Activated B cell treated with CpG ODN at 0.5 μM for 24 hours (primary cell): ENCODE results near the gene ALLC. TPM values are rescaled to one million over a fixed set of nuclear protein-coding genes. Genes with fewer than 3 reads are reported as not detected.
"Not testable (repeated sequence)": the region's sequence is repeated elsewhere in the genome, so short reads cannot be mapped to it uniquely, and the experiment has no call there.

Experiments
- ATAC-seq: fragments of 200-7000 bp; cut with Tn5 transposase; one replicate; pipeline ENCODE4 v1.10.0; 2021; ENCODE audit warnings: low read depth, mild to moderate bottlenecking, moderate library complexity
- CTCF ChIA-PET: fragments of 350-600 bp; sonication (Branson Sonifier 250); formaldehyde crosslinking; loops from one replicate; lab custom pipeline; 2021; ENCODE audit warnings: antibody characterized with exemption; lab: Charles Lee
- POLR2A ChIA-PET: fragments of 350-600 bp; sonication (Branson Sonifier 250); formaldehyde crosslinking; loops from one replicate; lab custom pipeline; 2021; ENCODE audit warnings: antibody characterized with exemption; lab: Charles Lee
- DNase-seq: peaks from one replicate; pipeline ENCODE4 v3.0.0; 2022
- H3K27ac Mint-ChIP-seq: one replicate; pipeline ENCODE4 v1.8.0; 2020; ENCODE audit warnings: mixed read lengths
- H3K27me3 Mint-ChIP-seq: one replicate; pipeline ENCODE4 v1.8.0; 2021; ENCODE audit warnings: mixed read lengths
- H3K36me3 Mint-ChIP-seq: one replicate; pipeline ENCODE4 v1.8.0; 2021; ENCODE audit warnings: low read depth, mixed read lengths
- H3K4me1 Mint-ChIP-seq: one replicate; pipeline ENCODE4 v1.8.0; 2021; ENCODE audit warnings: mixed read lengths
- H3K4me3 Mint-ChIP-seq: one replicate; pipeline ENCODE4 v1.8.0; 2020; ENCODE audit warnings: mild to moderate bottlenecking, mixed read lengths
- H3K9me3 Mint-ChIP-seq: one replicate; pipeline ENCODE4 v1.8.0; 2020; ENCODE audit warnings: mixed read lengths
- intact Hi-C: fragments of 100-400 bp; cut with micrococcal nuclease; formaldehyde crosslinking; loops from one replicate; pipeline ENCODE4 v1.15.1; 2024
- total RNA-seq: library from RNA; stranded (reverse); gene quantifications from 2 replicates; pipeline ENCODE4 v1.2.3, GENCODE V29; 2022
- TF ChIP-seq, protein P1 (sequence below): fragments of 200-600 bp; IDR thresholded peaks from one replicate; pipeline ENCODE4 v1.8.0; 2022; ENCODE audit warnings: antibody characterized with exemption, mild to moderate bottlenecking

ALLC gene
- total RNA-seq = not detected in 2 replicates

DNA sequence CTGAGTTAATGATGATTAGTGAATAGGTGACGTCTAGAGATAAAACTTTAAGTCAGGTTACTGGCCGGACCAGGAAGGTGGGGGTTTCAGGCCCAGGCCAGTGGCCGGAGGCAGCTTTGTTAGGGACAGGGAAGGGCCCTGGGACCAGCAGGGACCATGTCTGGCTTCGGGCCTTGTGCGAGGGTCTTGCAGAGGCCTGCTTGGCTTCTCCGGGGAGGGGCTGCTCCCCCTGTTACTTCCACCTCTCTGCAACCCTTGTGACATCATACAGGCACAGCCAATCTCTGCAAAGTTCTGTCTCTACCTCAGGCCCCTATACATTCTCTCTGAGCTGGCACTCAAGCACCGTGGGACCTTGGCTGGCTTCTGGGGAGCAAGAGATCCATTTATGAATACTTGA lies at the start of gene ALLC:
ALLC (plus strand) TSS at position 320 of the 400 bp plus-strand sequence. CDS start 12,958 bp downstream, outside the sequence.
- DNase-seq (no peak), ATAC-seq (no peak)
- ChIA-PET CTCF (no interaction called here), POLR2A (no interaction called here)
- intact Hi-C loops = no loop called here
- no peaks in the 10 kb centered on the region for H3K9me3 Mint-ChIP-seq
- no peaks in the 10 kb centered on the region for H3K36me3 Mint-ChIP-seq
- H3K27me3 Mint-ChIP-seq = peaks cover 3% of the 10 kb centered on the region
- TF ChIP-seq, protein P1, sequence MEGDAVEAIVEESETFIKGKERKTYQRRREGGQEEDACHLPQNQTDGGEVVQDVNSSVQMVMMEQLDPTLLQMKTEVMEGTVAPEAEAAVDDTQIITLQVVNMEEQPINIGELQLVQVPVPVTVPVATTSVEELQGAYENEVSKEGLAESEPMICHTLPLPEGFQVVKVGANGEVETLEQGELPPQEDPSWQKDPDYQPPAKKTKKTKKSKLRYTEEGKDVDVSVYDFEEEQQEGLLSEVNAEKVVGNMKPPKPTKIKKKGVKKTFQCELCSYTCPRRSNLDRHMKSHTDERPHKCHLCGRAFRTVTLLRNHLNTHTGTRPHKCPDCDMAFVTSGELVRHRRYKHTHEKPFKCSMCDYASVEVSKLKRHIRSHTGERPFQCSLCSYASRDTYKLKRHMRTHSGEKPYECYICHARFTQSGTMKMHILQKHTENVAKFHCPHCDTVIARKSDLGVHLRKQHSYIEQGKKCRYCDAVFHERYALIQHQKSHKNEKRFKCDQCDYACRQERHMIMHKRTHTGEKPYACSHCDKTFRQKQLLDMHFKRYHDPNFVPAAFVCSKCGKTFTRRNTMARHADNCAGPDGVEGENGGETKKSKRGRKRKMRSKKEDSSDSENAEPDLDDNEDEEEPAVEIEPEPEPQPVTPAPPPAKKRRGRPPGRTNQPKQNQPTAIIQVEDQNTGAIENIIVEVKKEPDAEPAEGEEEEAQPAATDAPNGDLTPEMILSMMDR = no peak
- H3K4me1 Mint-ChIP-seq = peaks cover 27% of the 10 kb centered on the region
- no peak within 1 kb of the TSS for H3K27ac Mint-ChIP-seq
- H3K4me3 Mint-ChIP-seq = no peak within 1 kb of the TSS

DNA sequence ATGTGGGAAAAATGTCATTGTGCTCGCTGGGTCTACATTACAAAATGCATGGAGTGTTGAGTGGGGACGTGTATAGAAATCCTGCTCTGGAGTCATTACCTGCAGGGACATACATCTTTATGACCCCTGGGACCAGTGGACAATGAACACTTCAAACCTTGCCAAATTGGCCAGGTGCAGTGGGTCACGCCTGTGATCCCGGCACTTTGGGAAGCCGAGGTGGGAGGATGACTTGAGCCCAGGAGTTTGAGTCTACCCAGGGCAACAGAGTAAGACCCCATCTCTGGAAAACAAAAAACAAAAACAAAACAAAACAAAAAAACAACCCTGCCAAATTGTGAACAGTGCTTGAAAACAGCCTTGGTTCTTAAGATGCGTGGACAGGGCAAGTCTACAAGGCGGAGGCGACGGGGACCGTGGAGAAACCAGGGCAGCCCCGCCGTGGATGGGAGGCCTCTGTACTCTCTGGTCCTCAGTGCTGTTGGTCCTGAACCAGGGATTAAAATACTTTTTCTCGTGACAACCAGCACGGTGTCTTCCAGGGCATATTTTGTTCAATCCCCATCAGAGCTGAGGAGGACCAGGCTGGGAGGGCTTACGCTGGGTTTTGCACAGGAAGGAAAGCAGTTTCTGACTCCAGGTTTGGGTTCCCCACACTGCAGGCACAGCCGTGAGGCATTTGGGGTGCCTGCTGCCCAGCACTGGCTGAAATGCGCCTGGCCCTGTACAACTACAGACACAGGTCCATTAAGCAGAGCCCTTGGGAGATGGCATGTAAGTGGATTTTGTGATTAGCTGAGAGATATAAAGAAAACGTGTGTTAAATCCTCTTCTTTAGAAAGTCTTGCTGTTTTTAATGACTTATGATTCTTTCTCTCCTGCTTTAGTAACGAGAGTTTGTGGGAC lies 49.4 kb upstream of the ALLC start:
- ATAC-seq (no peak), DNase-seq (no peak)
- H3K9me3 Mint-ChIP-seq = peaks cover 2% of the 10 kb centered on the region
- peaks cover 3% of the 10 kb centered on the region for H3K27me3 Mint-ChIP-seq
- POLR2A ChIA-PET = no interaction called here
- H3K4me1 Mint-ChIP-seq = peaks cover 3% of the 10 kb centered on the region
- H3K27ac Mint-ChIP-seq = no peak overlapping the region
- TF ChIP-seq, protein P1 = no peak
- no peak overlapping the region for H3K4me3 Mint-ChIP-seq
- intact Hi-C loops = no loop called here
- CTCF ChIA-PET = no interaction called here
- no peaks in the 10 kb centered on the region for H3K36me3 Mint-ChIP-seq

DNA sequence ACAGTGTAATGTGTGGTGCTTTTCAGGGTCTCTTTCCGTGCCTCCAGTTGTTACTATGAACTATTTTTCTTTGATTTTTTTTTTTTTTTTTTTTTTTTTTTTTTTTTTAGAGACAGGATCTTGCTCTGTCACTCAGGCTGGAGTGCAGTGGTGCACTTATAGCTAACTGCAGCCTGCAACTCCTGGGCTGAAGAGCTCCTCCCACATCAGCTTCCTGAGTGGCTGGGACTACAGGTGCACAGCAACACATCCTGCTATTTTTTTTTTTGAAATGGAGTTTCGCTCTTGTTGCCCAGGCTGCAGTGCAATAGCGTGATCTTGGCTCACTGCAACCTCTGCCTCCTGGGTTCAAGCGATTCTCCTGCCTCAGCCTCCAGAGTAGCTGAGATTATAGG lies 48.7 kb upstream of the ALLC start:
- ATAC-seq, intact Hi-C loops, H3K27me3 Mint-ChIP-seq, POLR2A ChIA-PET, DNase-seq, H3K4me3 Mint-ChIP-seq, H3K36me3 Mint-ChIP-seq, H3K9me3 Mint-ChIP-seq, H3K4me1 Mint-ChIP-seq, H3K27ac Mint-ChIP-seq, CTCF ChIA-PET: not testable (repeated sequence)

DNA sequence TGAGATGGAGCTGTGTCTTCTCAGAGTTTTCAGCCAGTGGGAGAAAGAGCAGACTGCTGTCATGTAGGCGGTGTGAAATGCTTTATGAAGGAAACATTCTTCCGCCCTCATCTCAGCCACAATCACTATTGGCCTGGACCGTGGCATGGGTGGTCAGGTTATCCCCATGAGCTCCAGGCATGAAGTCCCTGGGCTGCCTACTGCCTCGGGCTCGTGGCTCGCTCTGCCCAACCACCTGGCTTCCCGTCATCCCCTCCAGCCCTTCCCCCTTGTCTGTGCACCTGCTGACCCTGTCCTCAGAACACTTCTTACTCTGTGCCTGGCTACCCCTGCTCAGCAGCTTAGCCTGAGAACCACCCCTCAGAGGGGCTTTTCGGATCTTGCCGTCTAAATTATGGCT lies 47.6 kb upstream of the ALLC start:
- POLR2A ChIA-PET = no interaction called here
- TF ChIP-seq, protein P1 = no peak
- Mint-ChIP-seq H3K4me3 (no peak overlapping the region), H3K4me1 (no peaks in the 10 kb centered on the region), H3K36me3 (no peaks in the 10 kb centered on the region), H3K9me3 (peaks cover 2% of the 10 kb centered on the region), H3K27ac (no peak overlapping the region), H3K27me3 (peaks cover 3% of the 10 kb centered on the region)
- intact Hi-C loops = no loop called here
- ATAC-seq (no peak), DNase-seq (no peak)
- CTCF ChIA-PET = no interaction called here

DNA sequence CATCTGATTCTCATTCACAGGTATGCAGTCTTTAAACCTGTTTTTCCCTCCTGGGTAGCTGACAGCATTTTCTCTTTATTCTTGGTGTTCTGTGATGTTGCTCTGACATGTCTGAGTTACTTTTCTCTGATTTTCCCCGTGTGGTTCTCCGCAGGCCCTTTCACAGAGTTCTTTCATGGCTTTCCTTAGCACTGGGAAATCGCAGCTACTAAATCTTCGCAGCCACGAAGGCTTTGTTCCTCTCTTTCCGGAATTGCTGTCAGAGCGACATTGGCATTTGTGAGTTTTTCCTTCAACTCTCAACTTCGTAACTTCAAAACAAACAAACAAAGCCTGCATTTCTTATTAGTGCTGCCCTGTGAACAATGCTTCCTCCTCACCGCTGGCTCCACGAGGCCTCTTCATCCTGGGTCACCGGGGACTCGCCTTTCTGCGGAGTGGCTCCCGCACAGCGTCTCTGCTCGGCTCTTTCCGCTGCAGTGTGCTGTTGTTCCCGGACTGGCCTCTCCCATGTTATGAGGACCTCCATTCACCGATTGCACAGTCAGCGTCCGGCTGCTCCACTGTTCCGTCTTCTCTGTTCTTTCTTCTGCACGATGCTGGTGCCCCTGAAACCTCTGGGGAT lies 47.0 kb upstream of the ALLC start:
- intact Hi-C loops = no loop called here
- Mint-ChIP-seq H3K9me3 (peaks cover 2% of the 10 kb centered on the region), H3K36me3 (no peaks in the 10 kb centered on the region), H3K27ac (no peak overlapping the region), H3K27me3 (peaks cover 3% of the 10 kb centered on the region), H3K4me1 (no peaks in the 10 kb centered on the region), H3K4me3 (no peak overlapping the region)
- TF ChIP-seq, protein P1 = no peak
- ATAC-seq (no peak), DNase-seq (no peak)
- CTCF ChIA-PET = no interaction called here
- POLR2A ChIA-PET = no interaction called here
